GM19463 (cell line): ENCODE results near the gene HES4.

Experiments
- ATAC-seq: cut with Tn5 transposase; IDR thresholded peaks from one replicate; pipeline ENCODE4 v1.9.1; 2021; ENCODE audit warnings: mild to moderate bottlenecking, moderate library complexity; ENCODE audit not compliant: unreplicated experiment

Gene HES4

DNA sequence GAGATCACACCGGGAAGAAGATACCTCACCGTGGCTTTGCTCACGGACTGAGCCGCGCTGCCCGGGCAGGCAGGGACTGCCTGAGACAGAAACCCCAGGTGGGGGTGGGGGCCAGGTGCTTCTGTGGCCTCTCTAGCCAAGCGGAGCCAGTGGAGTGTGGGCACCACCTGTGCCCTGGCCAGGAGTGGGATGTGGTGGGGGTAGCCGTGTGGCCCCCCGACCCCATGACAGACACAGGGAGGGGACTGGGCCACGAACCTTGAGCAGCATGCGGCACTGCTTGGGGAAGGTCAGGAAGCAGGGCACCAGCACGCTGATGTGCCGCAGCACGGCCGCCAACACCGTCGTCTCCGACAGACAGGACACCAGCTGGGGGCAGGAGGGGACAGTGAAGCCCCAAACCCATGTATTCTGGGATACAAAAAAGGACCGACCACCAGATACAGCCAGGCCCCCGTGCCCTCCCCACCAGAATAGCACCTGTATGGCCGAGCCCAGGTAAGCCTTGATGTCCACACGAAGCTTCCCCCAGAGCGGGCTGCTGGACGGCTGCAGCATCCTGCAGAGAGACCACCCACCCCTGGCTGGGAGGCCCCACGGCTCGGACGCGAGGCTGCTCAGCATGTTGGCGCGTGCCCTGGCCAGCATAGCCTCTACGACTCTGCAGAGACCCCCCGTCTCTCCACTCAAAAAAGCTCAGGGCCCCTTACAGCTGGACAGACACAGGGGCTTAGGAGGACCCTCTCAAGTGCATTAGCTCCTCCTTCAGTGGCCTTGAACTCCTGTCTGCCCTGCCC is 46.2 kb downstream of the HES4 start:
- ATAC-seq, result no peak

DNA sequence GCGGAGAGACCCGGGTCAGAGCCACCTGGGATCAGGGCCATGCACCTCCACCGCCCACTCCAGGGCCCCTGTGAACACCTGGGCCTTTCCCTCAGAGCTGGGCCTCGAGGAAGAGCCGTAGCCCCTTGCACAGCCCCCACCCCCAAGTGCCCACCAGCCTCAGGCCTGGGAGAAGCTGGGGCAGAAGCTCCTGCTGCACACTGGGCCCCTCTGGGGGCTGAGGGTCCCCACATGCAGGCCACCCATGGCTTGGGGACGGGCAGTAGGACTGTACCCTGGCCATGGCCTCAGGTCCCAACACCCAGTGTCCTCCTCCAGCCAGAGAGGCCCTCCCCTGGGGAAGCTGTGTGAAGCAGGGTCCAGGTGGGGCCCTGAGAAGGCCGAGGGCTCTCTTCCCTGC is 47.3 kb downstream of the HES4 start:
- ATAC-seq, result no peak

DNA sequence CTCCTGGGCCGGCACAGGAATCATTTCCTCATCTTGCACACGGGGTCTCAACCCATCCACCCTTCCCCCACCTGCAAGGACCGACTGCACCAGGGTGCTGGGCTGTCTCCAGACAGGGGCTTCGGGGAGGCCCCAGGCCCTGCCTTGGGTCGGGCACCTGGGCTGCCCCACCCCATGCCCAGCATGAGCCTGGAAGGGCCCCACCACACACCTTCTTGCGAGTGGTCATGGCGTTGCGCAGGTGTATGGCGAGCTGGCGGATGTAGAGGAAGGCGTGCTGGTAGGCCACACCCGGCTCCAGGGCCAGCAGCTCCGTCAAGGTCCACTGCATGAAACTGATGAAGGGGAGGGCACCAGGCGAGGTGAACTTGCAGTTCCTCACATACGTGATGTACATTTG is 47.7 kb downstream of the HES4 start:
- ATAC-seq, result no peak

DNA sequence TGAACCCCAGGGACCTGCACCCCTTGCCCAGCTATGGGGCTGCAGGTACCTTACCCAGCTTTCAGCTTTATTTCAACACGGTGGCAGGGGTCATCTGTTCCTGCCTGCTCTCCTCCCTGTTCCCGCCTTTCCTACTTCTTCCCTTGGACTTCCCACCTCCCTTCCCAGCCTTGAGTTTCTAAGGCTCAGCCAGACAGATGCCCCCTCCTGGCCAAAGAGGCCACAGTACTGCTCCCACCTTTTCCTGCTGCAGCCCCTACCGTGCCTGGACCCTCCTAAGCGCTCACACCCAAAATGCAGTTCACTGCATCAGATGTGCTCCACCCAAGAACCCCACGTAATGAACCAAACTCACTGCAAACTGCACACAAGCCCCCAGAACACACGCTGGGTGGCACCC is 48.5 kb downstream of the HES4 start:
- no peak for ATAC-seq

DNA sequence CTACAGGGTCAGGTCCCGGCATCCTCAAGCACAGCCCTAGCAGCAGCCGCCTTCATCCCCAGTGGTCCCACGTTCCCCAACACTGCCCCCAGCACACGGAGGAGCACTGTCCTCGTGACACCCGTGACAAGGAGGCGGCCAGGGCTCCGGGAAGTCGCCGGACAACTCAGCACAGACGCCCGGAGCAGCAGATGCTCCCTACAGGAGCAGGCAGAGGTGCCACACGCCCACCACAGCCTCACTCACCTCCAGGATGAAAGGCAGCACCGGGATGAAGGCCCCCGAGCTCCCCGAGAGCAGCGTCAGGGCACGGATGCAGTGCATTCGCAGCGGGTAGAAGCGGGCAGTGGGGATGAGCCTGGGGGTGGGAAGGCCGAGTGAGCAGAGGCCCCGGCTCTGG is 49.0 kb downstream of the HES4 start:
- no peak for ATAC-seq

DNA sequence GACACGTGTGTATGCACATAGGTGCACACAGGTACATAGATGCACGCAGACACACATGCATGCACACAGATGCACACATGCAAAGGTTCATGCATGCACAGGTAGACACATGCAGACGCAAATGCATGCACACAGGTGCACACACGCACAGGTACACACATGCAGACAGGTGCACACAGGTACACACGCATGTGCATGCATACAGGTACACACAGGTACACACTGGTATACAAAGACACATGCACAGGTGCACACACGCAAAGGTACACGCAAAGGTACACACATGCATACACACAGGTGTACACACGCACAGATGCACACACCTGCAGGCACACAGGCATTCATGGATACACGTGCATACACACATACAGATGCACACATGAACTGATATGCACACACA is 49.6 kb downstream of the HES4 start:
- ATAC-seq, result no peak
